Gastroesophageal sphincter (tissue), 3 donors: ENCODE measurements around the gene DEDD.

Source experiments
- CTCF ChIP-seq, 4 experiments: fragments of 200-600 bp in 2 of 4; fragments of 450-650 bp in 2 of 4; sonication (generic) in 1 of 4; IDR thresholded peaks; one replicate each; pipeline ENCODE4 v1.5.1; 2017 to 2019; ENCODE audit warnings: antibody characterized with exemption in 4 of 4, mild to moderate bottlenecking in 2 of 4, moderate library complexity in 2 of 4
- EP300 ChIP-seq: sonication (generic); formaldehyde crosslinking; IDR thresholded peaks from one replicate; pipeline ENCODE4 v1.6.1; 2017; ENCODE audit warnings: antibody characterized with exemption, mild to moderate bottlenecking
- POLR2A ChIP-seq, 2 donors: fragments of 450-650 bp; IDR thresholded peaks; one replicate each; pipeline ENCODE4 v1.6.1; 2017; ENCODE audit warnings: antibody characterized with exemption in 2 of 2, mild to moderate bottlenecking in 2 of 2, moderate library complexity in 1 of 2
- POLR2AphosphoS5 ChIP-seq: sonication (generic); formaldehyde crosslinking; IDR thresholded peaks from one replicate; pipeline ENCODE4 v1.6.1; 2017; ENCODE audit warnings: antibody characterized with exemption

GRCh38 chr1:161176468-161177111 lies 44.1 kb upstream of the DEDD start:
- TF ChIP-seq CTCF (IDR thresholded peaks at IDR 0.05) (no peak), POLR2A (IDR thresholded peaks at IDR 0.05) (no peak), POLR2AphosphoS5 (no peak), EP300 (no peak)
